T-helper 2 cell treated with Interferon-gamma antibody and Interleukin-4, amounts not matched to agents 5 μg/mL and 100 μg/mL, for 36 hours (primary cell): ENCODE measurements around the gene RNF167.

Source experiments
- DNase-seq: peaks from one replicate; pipeline ENCODE4 v3.0.0; 2021; ENCODE audit warnings: low spot score
- H3K27ac Mint-ChIP-seq: one replicate; pipeline ENCODE4 v1.8.0; 2021; ENCODE audit warnings: mild to moderate bottlenecking, mixed read lengths
- H3K27me3 Mint-ChIP-seq: one replicate; pipeline ENCODE4 v1.8.0; 2021; ENCODE audit warnings: low read depth, mixed read lengths
- H3K36me3 Mint-ChIP-seq: one replicate; pipeline ENCODE4 v1.8.0; 2021; ENCODE audit warnings: low read depth, mixed read lengths
- H3K4me1 Mint-ChIP-seq: one replicate; pipeline ENCODE4 v1.8.0; 2021; ENCODE audit warnings: low read depth, mixed read lengths
- H3K4me3 Mint-ChIP-seq: one replicate; pipeline ENCODE4 v1.8.0; 2022; ENCODE audit warnings: mild to moderate bottlenecking, moderate library complexity, mixed read lengths
- H3K9me3 Mint-ChIP-seq: one replicate; pipeline ENCODE4 v1.8.0; 2021; ENCODE audit warnings: mixed read lengths

RNF167 gene

DNA sequence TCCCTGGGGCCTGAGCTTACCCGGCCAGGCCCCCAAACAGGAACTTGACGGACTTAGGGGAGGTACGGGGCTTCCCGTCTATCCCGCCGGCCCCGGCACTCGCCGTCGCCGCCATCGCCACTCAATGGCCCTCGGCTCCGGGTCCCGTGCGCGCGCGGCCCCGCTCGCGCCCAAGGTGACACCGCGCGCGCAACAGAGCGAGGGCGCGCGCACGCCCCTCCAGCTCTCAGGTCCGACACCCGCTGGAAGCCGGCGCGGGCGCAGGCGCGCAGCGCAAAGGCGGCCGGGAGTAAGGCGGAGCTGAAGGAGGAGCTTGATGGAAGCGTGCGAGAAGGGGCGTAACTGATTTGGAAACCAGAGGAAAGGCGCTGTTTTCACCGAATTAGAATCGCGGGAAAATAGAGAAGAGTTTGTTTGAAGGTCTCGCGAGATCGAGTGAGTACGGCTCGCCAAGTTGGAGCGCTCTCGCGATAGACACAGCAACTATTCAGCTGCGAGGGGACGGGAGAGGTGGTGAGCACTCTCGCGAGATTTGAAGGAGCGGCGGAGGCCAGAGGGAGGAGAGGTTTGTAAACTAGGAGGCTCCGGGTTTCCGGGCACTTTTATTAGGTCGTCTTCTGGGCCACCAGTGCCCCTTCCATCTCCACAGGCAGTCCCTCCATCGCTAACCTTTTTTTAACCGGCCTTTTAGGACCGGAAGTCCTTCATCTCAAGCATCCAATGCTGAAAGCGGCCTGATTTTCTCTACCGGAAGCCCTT, at the start of gene RNF167, which contains the start of gene SLC25A11:
Gene RNF167 (plus strand): TSS at position 473 of the 759 bp plus-strand sequence. CDS start 642 bp downstream, outside the sequence.
Gene SLC25A11 (minus strand): TSS at position 251 of the 759 bp plus-strand sequence. CDS start 136 bp downstream, at position 115.
- Mint-ChIP-seq H3K27ac (peak within 1 kb of the TSS; percentile 95), H3K9me3 (no peaks in the 10 kb centered on the region), H3K36me3 (peaks cover 70% of the 10 kb centered on the region), H3K4me1 (peaks cover 49% of the 10 kb centered on the region), H3K27me3 (no peaks in the 10 kb centered on the region), H3K4me3 (peak within 1 kb of the TSS; percentile 96)
- peak; percentile 98 for DNase-seq

- H3K27me3 Mint-ChIP-seq, result no peaks in the 10 kb centered on the region
- no peaks in the 10 kb centered on the region for H3K4me1 Mint-ChIP-seq
- no peak for DNase-seq
- H3K36me3 Mint-ChIP-seq, result peaks cover 33% of the 10 kb centered on the region
- H3K9me3 Mint-ChIP-seq, result no peaks in the 10 kb centered on the region
- H3K4me3 Mint-ChIP-seq, result no peak overlapping the region
- no peak overlapping the region for H3K27ac Mint-ChIP-seq
Observed at GRCh38 chr17:4891411-4892410, 48.4 kb upstream of the RNF167 start.

DNA sequence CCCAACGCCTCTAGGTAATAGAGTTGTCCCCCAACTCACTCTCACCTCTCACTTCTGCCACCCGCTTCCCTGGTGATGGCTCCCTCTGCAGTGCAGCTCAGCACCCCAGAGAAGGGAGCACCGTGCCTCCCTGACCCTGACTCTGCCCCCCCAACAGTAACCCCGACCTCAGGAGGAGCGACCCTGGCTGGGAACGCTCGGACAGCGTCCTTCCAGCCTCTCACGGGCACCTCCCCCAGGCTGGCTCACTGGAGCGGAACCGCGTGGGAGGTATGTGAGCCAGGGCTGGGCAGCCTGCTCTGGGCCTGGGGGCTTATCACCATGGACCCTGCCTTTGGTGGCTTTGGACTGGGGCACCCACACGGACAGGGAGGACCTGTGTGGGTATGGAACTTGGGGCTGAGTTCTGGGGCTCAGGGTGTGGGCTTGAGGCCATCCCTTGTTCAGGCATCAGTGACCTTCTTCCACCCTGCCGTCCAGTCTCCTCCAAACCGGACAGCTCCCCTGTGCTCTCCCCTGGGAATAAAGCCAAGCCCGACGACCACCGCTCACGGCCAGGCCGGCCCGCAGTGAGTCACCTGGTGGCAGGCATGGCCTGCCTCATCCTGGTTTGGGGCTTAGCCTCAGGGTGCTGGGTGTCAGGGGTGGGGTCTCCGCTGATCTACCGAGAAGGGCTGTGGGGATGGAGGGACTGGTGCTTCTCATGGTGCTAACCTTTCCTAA, 47.4 kb upstream of the RNF167 start:
- Mint-ChIP-seq H3K36me3 (peaks cover 26% of the 10 kb centered on the region), H3K27ac (no peak overlapping the region), H3K27me3 (no peaks in the 10 kb centered on the region), H3K4me3 (no peak overlapping the region), H3K4me1 (no peaks in the 10 kb centered on the region), H3K9me3 (no peaks in the 10 kb centered on the region)
- no peak for DNase-seq

DNA sequence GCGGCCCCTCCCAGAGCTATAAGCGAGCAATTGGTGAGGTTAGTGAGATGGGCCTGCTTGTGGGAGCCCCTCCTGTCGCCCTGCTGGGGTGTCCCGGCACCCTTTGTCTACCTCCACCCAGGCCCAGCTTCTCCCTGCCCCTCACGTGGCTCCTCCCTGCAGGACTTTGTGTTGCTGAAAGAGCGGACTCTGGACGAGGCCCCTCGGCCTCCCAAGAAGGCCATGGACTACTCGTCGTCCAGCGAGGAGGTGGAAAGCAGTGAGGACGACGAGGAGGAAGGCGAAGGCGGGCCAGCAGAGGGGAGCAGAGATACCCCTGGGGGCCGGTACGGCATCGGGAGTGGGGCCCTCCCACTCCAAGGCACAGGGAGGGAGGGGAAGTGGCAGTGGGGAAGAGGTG, 46.8 kb upstream of the RNF167 start:
- no peak for DNase-seq
- H3K27ac Mint-ChIP-seq, result no peak overlapping the region
- no peaks in the 10 kb centered on the region for H3K9me3 Mint-ChIP-seq
- no peaks in the 10 kb centered on the region for H3K4me1 Mint-ChIP-seq
- no peak overlapping the region for H3K4me3 Mint-ChIP-seq
- no peaks in the 10 kb centered on the region for H3K27me3 Mint-ChIP-seq
- peaks cover 26% of the 10 kb centered on the region for H3K36me3 Mint-ChIP-seq

GRCh38 chr17:4893721-4894560, 46.1 kb upstream of the RNF167 start:
- Mint-ChIP-seq H3K36me3 (peaks cover 26% of the 10 kb centered on the region), H3K9me3 (no peaks in the 10 kb centered on the region), H3K4me3 (no peak overlapping the region), H3K27me3 (peaks cover 3% of the 10 kb centered on the region), H3K27ac (no peak overlapping the region), H3K4me1 (no peaks in the 10 kb centered on the region)
- DNase-seq, result no peak

GRCh38 chr17:4895121-4895520, 44.9 kb upstream of the RNF167 start:
- Mint-ChIP-seq H3K4me1 (peaks cover 6% of the 10 kb centered on the region), H3K27ac (no peak overlapping the region), H3K27me3 (peaks cover 3% of the 10 kb centered on the region), H3K36me3 (peaks cover 23% of the 10 kb centered on the region), H3K9me3 (no peaks in the 10 kb centered on the region), H3K4me3 (no peak overlapping the region)
- DNase-seq, result no peak

- H3K4me1 Mint-ChIP-seq, result peaks cover 8% of the 10 kb centered on the region
- no peak for DNase-seq
- peaks cover 3% of the 10 kb centered on the region for H3K27me3 Mint-ChIP-seq
- H3K27ac Mint-ChIP-seq, result no peak overlapping the region
- H3K36me3 Mint-ChIP-seq, result peaks cover 16% of the 10 kb centered on the region
- no peaks in the 10 kb centered on the region for H3K9me3 Mint-ChIP-seq
- no peak overlapping the region for H3K4me3 Mint-ChIP-seq
Observed at GRCh38 chr17:4895657-4896331, 44.3 kb upstream of the RNF167 start.

GRCh38 chr17:4896332-4897197, 43.5 kb upstream of the RNF167 start:
- DNase-seq, result no peak
- Mint-ChIP-seq H3K27ac (no peak overlapping the region), H3K4me1 (peaks cover 9% of the 10 kb centered on the region), H3K36me3 (peaks cover 16% of the 10 kb centered on the region), H3K4me3 (no peak overlapping the region), H3K9me3 (no peaks in the 10 kb centered on the region), H3K27me3 (peaks cover 3% of the 10 kb centered on the region)

DNA sequence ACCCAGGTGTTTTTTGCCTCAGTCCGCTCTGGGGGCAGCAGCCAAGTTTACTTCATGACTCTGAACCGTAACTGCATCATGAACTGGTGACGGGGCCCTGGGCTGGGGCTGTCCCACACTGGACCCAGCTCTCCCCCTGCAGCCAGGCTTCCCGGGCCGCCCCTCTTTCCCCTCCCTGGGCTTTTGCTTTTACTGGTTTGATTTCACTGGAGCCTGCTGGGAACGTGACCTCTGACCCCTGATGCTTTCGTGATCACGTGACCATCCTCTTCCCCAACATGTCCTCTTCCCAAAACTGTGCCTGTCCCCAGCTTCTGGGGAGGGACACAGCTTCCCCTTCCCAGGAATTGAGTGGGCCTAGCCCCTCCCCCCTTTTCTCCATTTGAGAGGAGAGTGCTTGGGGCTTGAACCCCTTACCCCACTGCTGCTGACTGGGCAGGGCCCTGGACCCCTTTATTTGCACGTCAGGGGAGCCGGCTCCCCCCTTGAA, 42.8 kb upstream of the RNF167 start:
- H3K27me3 Mint-ChIP-seq, result peaks cover 3% of the 10 kb centered on the region
- no peaks in the 10 kb centered on the region for H3K9me3 Mint-ChIP-seq
- no peak overlapping the region for H3K4me3 Mint-ChIP-seq
- no peak overlapping the region for H3K27ac Mint-ChIP-seq
- peaks cover 10% of the 10 kb centered on the region for H3K4me1 Mint-ChIP-seq
- no peak for DNase-seq
- H3K36me3 Mint-ChIP-seq, result peaks cover 16% of the 10 kb centered on the region

GRCh38 chr17:4897785-4898184, 42.3 kb upstream of the RNF167 start:
- no peak for DNase-seq
- Mint-ChIP-seq H3K27ac (no peak overlapping the region), H3K27me3 (peaks cover 3% of the 10 kb centered on the region), H3K4me1 (peaks cover 15% of the 10 kb centered on the region), H3K9me3 (no peaks in the 10 kb centered on the region), H3K4me3 (no peak overlapping the region), H3K36me3 (peaks cover 14% of the 10 kb centered on the region)

DNA sequence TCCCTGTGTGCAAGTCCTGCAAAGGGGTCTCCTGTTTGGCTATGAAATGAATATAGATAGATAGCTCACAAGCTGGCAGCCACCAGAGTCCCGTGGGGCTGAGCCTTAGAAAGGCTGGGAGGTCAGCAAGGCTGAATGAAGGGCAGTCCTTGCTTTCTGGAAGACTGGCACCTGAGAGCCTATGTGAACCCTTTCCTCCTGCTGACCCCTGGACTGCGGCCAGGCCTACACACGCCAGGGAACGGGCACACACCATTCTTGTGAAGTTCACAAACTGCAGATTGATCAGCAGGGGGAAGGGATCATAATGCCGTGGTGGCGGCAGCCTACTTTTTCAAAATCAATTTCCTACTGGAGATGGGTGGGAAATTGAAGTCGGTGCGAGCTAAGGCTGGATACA, 41.7 kb upstream of the RNF167 start:
- peaks cover 14% of the 10 kb centered on the region for H3K36me3 Mint-ChIP-seq
- H3K27me3 Mint-ChIP-seq, result peaks cover 3% of the 10 kb centered on the region
- peak overlapping the region; percentile 52 for H3K27ac Mint-ChIP-seq
- H3K4me1 Mint-ChIP-seq, result peaks cover 21% of the 10 kb centered on the region
- peak overlapping the region; percentile 69 for H3K4me3 Mint-ChIP-seq
- H3K9me3 Mint-ChIP-seq, result no peaks in the 10 kb centered on the region
- DNase-seq, result no peak

- Mint-ChIP-seq H3K27ac (no peak overlapping the region), H3K4me1 (peaks cover 24% of the 10 kb centered on the region), H3K4me3 (peak overlapping the region; percentile 87), H3K36me3 (peaks cover 14% of the 10 kb centered on the region), H3K9me3 (no peaks in the 10 kb centered on the region), H3K27me3 (peaks cover 3% of the 10 kb centered on the region)
- no peak for DNase-seq
Observed at GRCh38 chr17:4898927-4899326, 41.1 kb upstream of the RNF167 start.
